Fibroblast of pulmonary artery (primary cell): Measurements from ENCODE around the gene CLDN19.
"Not testable (repeated sequence)": the region's sequence is repeated elsewhere in the genome, so short reads cannot be mapped to it uniquely, and the experiment has no call there.

ENCODE experiments used
- DNase-seq: peaks from one replicate; pipeline ENCODE4 v3.0.0-alpha.2; 2010; ENCODE audit warnings: low read depth
- H3K4me3 ChIP-seq: replicated peaks from 2 replicates; pipeline ENCODE4 v1.5.1; 2011; ENCODE audit warnings: low read depth, mild to moderate bottlenecking, control low read depth, low read length, moderate library complexity
- TF ChIP-seq, protein P1 (sequence below): IDR thresholded peaks from 2 replicates; pipeline ENCODE4 v1.5.1; 2011; ENCODE audit warnings: mild to moderate bottlenecking, control low read depth, low read length, inconsistent platforms; ENCODE audit errors: missing control alignments

Gene CLDN19

DNA sequence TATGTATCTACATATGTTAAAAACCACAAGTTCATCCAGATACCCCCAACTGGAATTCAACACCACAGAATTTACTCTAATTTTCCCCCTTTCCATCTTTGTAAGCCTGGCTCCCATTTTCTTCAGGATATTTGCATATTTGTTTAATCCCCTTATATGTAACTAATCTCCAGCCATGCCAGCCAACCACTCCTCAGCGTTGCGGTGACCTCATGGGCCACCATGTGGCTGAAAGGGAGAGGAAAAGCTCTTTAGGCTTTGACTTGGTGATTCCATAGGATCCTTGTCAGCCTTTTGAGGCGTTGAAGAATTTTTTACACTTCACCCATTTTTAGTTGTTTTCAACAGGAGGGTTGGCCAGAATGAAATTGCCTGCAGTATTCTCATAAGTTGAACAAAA, 10.0 kb downstream of the CLDN19 start:
- DNase-seq, result no peak
- H3K4me3 ChIP-seq, result no peak overlapping the region
- TF ChIP-seq, protein P1, sequence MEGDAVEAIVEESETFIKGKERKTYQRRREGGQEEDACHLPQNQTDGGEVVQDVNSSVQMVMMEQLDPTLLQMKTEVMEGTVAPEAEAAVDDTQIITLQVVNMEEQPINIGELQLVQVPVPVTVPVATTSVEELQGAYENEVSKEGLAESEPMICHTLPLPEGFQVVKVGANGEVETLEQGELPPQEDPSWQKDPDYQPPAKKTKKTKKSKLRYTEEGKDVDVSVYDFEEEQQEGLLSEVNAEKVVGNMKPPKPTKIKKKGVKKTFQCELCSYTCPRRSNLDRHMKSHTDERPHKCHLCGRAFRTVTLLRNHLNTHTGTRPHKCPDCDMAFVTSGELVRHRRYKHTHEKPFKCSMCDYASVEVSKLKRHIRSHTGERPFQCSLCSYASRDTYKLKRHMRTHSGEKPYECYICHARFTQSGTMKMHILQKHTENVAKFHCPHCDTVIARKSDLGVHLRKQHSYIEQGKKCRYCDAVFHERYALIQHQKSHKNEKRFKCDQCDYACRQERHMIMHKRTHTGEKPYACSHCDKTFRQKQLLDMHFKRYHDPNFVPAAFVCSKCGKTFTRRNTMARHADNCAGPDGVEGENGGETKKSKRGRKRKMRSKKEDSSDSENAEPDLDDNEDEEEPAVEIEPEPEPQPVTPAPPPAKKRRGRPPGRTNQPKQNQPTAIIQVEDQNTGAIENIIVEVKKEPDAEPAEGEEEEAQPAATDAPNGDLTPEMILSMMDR, result no peak

DNA sequence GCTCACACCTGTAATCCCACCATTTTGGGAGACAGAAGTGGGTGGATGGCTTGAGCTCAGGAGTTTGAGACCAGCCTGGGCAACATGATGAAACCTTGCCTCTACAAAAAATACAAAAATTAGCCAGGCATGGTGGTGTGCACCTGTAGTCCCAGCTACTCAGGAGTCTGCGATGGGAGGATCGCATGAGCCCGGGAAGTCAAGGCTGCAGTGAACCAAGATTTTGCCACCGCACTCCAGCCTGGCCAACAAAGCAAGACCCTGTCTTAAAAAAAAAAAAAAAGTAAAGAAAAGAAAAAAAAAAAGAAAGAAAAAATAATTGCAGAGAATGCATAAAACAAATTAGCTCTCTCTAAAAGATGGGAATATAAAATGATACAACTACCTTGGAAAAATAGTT, 14.2 kb downstream of the CLDN19 start:
- not testable (repeated sequence) for DNase-seq, H3K4me3 ChIP-seq

DNA sequence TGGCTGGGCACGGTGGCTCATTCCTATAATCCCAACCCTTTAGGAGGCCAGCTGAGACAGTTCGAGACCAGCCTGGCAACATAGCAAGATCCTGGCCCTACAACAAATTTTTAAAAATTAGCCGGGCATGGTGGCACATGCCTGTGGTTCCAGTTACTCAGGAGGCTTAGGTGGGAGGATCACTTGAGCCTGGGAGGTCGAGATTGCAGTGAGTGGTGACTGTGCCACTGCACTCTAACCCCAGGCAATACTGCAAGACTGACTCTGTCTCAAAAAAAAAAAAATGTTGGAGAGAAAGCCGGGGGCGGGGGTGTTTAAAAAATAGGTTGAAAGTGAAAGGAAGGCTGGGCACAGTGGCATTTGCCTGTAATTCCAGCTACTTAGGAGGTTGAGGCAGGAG, 16.5 kb downstream of the CLDN19 start:
- no peak for DNase-seq
- TF ChIP-seq, protein P1, result no peak
- no peak overlapping the region for H3K4me3 ChIP-seq

DNA sequence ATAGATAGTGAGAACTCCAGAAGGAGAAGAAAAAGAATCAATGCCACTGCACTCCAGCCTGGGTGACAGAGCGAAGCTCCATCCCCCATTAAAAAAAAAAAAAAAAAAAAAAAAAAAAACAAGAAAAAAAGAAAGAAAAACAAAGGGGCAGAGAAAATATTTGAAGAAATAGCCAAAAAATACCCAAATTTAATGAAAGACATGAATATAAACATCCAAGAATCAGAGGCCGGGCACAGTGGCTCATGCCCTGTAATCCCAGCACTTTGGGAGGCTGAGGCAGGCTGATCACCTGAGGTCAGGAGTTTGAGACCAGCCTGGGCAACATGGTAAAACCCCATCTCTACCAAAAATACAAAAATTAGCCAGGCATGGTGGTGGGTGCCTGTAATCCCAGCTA, 17.6 kb downstream of the CLDN19 start:
- H3K4me3 ChIP-seq, DNase-seq: not testable (repeated sequence)

DNA sequence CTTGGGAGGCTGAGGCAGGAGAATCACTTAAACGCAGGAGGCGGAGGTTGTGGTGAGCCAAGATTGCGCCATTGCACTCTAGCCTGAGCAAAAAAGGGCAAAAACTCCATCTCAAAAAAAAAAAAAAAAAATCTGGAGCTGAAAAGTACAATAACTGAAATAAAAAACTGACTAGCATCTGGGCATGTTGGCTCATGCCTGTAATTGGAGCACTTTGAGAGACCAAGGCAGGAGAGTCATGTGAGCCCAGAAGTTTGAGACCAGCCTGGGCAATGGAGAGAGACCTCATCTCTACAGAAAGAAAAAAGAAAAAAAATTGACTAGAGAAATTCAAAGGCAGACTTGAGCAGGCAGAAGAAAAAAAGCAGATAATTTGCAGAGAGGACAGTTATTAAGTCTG, 18.1 kb downstream of the CLDN19 start:
- TF ChIP-seq, protein P1, result no peak
- no peak overlapping the region for H3K4me3 ChIP-seq
- no peak for DNase-seq

DNA sequence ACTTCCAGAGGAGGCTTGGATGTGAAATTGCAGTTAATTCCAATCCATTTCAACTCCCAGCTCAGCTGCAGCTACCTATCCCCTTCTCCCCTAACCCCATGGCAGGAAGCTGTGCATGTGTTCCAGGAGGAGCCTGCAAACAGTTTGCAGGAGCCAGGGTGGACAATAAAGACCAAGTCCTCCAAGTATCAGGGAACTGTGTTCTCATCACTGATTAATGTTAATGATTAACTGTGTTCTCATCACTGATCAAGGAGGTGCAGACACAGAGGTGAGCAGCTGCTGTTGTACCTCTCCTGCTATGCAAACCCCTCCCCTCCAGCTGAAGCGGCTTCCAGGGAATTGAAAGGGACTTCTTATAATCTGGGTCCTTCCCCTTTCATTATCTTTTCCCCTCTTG, 19.2 kb downstream of the CLDN19 start:
- H3K4me3 ChIP-seq, result no peak overlapping the region
- TF ChIP-seq, protein P1, result no peak
- DNase-seq, result no peak

DNA sequence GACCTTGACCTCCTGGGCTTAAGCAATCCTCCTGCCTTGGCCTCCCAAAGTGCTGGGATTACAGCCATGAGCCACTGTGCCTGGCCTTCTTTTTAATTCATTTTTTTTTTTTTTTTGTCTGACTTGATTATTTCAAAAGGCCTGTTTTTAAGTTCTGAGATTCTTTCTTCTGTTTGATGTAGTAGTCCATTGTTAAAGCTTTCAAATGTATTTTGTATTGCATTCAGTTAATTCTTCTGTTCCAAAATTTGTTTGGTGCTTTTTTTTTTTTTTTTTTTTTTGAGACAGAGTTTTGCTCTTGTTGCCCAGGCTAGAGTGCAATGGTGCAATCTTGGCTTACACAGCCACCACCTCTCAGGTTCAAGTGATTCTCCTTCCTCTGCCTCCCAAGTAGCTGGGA, 25.6 kb downstream of the CLDN19 start:
- H3K4me3 ChIP-seq, DNase-seq: not testable (repeated sequence)

DNA sequence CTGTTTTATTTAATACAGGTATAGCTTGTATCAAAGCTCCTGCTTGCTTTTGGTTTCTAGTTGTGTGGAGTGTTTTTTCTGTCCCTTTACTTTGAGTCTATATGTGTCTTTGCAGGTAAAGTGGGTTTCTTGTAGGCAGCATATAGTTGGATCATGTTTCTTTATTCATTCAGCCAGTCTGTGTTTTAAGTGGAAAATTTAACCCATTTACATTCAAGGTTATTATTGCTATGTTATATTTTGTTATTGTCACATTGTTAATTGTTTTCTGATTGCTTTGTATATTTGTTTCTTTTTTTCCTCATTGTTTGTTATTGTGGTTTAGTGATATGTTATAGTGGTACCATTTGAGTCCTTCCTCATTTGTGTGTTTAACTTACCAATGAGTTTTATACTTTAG, 26.7 kb downstream of the CLDN19 start:
- TF ChIP-seq, protein P1, result no peak
- DNase-seq, result no peak
- no peak overlapping the region for H3K4me3 ChIP-seq

DNA sequence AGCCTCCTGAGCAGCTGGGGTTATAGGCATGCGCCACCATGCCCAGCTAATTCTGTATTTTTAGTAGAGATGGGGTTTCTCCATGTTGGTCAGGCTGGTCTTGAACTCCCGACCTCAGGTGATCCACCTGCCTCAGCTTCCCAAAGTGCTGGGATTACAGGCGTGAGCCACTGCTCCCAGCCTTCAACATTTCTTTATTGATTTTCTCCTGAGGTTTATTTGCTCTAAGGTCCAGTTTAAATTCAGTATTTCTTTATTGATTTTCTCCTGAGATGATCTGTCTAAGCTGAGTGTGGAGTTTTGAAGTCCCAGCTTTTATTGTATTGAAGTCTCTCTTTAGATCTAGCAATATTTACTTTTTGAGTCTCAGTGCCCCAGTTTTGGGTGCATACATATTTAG, 27.2 kb downstream of the CLDN19 start:
- not testable (repeated sequence) for DNase-seq

More for the DNA sequence above, 27.2 kb downstream of the CLDN19 start:
- H3K4me3 ChIP-seq, result not testable (repeated sequence)
